ENCODE results near the gene CHST14.
"Not testable (repeated sequence)": the region's sequence is repeated elsewhere in the genome, so short reads cannot be mapped to it uniquely, and the experiment has no call there.

CHST14 gene

GRCh38 chr15:40450047-40450446 is 20.7 kb upstream of the CHST14 start:
- Mint-ChIP-seq H3K27me3 (no peaks in the 10 kb centered on the region), H3K36me3 (ENCODE audit: low read depth) (no peaks in the 10 kb centered on the region), H3K4me1 (ENCODE audit: low read depth) (peaks cover 65% of the 10 kb centered on the region), H3K27ac (peak overlapping the region; percentile 36), H3K4me3 (no peak overlapping the region), H3K9me3 (no peaks in the 10 kb centered on the region)

DNA sequence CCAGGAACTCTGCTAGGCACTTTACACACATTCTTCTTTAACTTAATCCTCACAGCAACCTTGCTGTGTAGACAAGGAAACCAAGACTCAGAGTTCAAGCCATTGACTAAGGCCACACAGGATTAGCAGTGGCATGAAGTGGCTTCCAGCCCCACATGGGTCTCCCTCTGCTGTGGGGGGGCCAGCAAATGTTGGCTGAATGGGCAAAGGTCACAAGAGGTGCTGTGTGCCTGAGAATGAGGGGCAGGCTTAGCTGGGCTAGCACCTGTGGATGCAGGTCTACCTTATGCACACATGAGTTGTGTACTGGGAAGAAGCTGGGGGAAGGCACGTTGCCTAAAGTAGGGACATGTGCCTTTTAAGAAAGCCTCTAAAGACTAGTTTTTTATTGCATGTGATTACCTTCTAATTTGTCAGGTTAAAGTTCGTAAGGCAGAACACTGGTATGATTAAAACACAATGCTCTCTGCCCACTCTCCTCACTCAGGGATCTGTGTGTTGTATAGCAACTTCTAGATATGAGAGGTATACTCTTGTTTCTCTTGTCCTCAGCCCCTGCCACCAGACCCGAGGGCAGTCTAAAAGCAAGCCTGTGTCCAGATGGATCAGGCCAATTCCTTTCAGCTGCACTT is 19.1 kb upstream of the CHST14 start:
- Mint-ChIP-seq H3K4me1 (ENCODE audit: low read depth) (peaks cover 73% of the 10 kb centered on the region), H3K36me3 (ENCODE audit: low read depth) (no peaks in the 10 kb centered on the region), H3K27me3 (no peaks in the 10 kb centered on the region), H3K27ac (peak overlapping the region; percentile 43), H3K9me3 (no peaks in the 10 kb centered on the region), H3K4me3 (peak overlapping the region; percentile 22)

GRCh38 chr15:40452296-40453090 is 18.3 kb upstream of the CHST14 start:
- Mint-ChIP-seq H3K27ac (peak overlapping the region; percentile 43), H3K36me3 (ENCODE audit: low read depth) (no peaks in the 10 kb centered on the region), H3K27me3 (no peaks in the 10 kb centered on the region), H3K9me3 (no peaks in the 10 kb centered on the region), H3K4me1 (ENCODE audit: low read depth) (peaks cover 79% of the 10 kb centered on the region), H3K4me3 (peak overlapping the region; percentile 22)

DNA sequence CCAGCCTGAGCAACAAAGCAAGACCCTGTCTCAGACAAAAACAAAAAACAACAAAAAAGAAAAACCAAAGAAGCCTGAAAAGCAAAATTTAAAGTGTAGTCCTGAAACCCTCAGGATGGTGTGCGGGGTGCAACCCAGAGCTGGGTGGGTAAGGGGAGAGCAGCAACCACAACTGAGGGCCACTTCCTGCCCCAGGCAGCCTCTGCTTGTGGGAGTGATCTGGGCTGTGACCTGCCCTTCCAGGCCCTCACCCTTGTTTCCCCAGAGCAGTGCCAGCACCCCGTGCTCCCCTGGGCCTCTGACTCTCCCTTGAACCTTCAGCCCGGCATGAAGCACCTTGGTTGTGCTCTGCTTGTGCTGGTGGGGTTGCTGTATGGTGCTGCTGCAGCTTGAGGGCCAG is 16.8 kb upstream of the CHST14 start:
- H3K27ac Mint-ChIP-seq: peak overlapping the region; percentile 78
- peaks cover 82% of the 10 kb centered on the region for H3K4me1 Mint-ChIP-seq (ENCODE audit: low read depth)
- peak overlapping the region; percentile 21 for H3K4me3 Mint-ChIP-seq
- not testable (repeated sequence) for H3K27me3 Mint-ChIP-seq; H3K36me3 Mint-ChIP-seq (ENCODE audit: low read depth); H3K9me3 Mint-ChIP-seq

DNA sequence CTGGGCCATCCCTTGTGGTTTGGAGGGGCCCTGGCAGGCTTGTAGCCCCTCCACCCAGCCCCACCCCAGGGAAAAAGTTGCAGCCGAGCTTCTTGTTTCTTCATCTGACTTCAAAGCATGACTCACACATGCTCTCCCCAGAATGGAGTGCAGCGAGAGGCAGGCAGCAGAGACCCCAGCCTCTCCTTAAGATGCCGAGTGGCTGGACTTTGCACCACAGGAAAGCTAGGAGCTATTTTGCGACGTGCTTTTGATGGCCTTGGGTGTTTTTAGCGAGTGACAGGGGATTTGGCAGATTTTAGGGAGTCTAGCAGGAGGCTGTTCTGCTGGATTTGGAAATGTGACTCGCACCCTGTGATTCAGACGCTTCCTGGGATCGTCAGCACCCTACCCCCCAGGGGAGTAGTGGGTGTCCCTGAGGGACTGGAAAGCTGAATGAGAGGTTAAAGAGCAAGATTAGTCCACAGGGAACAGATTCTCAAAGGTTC is 15.8 kb upstream of the CHST14 start:
- Mint-ChIP-seq H3K27ac (peak overlapping the region; percentile 76), H3K36me3 (ENCODE audit: low read depth) (no peaks in the 10 kb centered on the region), H3K4me3 (peak overlapping the region; percentile 47), H3K27me3 (no peaks in the 10 kb centered on the region), H3K4me1 (ENCODE audit: low read depth) (peaks cover 76% of the 10 kb centered on the region), H3K9me3 (no peaks in the 10 kb centered on the region)

DNA sequence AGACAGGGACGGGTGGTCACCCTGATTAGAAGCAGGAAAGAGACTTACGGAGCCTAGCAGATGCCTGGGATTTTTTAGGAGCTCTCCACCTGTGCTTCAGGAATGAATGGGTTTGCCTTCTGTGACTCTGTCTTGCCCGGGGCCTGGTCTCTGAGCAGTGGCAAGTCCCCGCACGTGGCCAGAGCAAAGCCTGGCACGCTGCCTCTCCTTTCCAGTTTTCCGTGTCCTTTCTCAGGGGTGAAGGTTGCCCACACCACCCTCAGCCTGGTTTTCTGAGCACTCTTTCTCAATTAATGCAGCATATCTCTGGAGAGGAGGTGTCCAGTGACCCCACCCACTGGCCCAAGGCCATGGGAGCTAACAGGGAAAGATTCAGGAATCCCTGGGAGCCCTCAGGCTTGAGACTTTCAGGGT is 14.5 kb upstream of the CHST14 start:
- H3K4me1 Mint-ChIP-seq (ENCODE audit: low read depth): peaks cover 63% of the 10 kb centered on the region
- H3K27ac Mint-ChIP-seq: peak overlapping the region; percentile 14
- no peak overlapping the region for H3K4me3 Mint-ChIP-seq

DNA sequence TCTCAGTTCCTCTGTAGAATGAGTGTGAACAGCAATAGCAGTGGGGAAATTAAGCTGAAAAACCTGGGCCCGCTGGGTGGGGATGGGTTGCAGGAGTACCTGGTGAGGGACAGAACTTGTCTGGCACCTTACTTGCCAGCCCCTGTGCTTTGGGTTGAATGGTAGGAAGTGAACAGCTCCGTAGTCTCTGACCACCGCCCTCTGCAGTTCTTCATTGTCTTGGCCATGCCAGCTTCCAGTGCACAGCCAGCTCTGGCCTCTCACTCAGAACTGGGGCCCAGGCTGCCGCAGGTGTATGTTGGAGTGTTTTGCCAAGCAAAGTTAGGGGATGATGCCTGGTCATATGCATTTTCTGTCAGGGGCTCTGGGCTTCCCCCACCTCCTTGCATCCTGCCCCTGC is 14.0 kb upstream of the CHST14 start:
- Mint-ChIP-seq H3K9me3 (no peaks in the 10 kb centered on the region), H3K27me3 (no peaks in the 10 kb centered on the region), H3K4me1 (ENCODE audit: low read depth) (peaks cover 59% of the 10 kb centered on the region), H3K4me3 (no peak overlapping the region), H3K36me3 (ENCODE audit: low read depth) (no peaks in the 10 kb centered on the region), H3K27ac (peak overlapping the region; percentile 14)

More for the DNA sequence above, 14.5 kb upstream of the CHST14 start:
- H3K36me3 Mint-ChIP-seq (ENCODE audit: low read depth): no peaks in the 10 kb centered on the region
- no peaks in the 10 kb centered on the region for H3K27me3 Mint-ChIP-seq
- H3K9me3 Mint-ChIP-seq: no peaks in the 10 kb centered on the region

GRCh38 chr15:40458495-40459371 is 12.1 kb upstream of the CHST14 start:
- no peak overlapping the region for H3K4me3 Mint-ChIP-seq
- H3K9me3 Mint-ChIP-seq: no peaks in the 10 kb centered on the region
- H3K4me1 Mint-ChIP-seq (ENCODE audit: low read depth): peaks cover 39% of the 10 kb centered on the region
- no peak overlapping the region for H3K27ac Mint-ChIP-seq
- H3K27me3 Mint-ChIP-seq: no peaks in the 10 kb centered on the region
- H3K36me3 Mint-ChIP-seq (ENCODE audit: low read depth): no peaks in the 10 kb centered on the region

- Mint-ChIP-seq H3K27ac (no peak overlapping the region), H3K36me3 (ENCODE audit: low read depth) (no peaks in the 10 kb centered on the region), H3K9me3 (no peaks in the 10 kb centered on the region), H3K27me3 (no peaks in the 10 kb centered on the region), H3K4me3 (no peak overlapping the region), H3K4me1 (ENCODE audit: low read depth) (peaks cover 31% of the 10 kb centered on the region)
Observed at GRCh38 chr15:40459391-40460015, 11.3 kb upstream of the CHST14 start.

GRCh38 chr15:40460404-40460803 is 10.4 kb upstream of the CHST14 start:
- Mint-ChIP-seq H3K4me1 (ENCODE audit: low read depth) (peaks cover 28% of the 10 kb centered on the region), H3K27ac (no peak overlapping the region), H3K4me3 (no peak overlapping the region), H3K36me3 (ENCODE audit: low read depth) (no peaks in the 10 kb centered on the region), H3K27me3 (no peaks in the 10 kb centered on the region), H3K9me3 (no peaks in the 10 kb centered on the region)

- Mint-ChIP-seq H3K4me3 (no peak overlapping the region), H3K27me3 (no peaks in the 10 kb centered on the region), H3K9me3 (no peaks in the 10 kb centered on the region), H3K36me3 (ENCODE audit: low read depth) (peaks cover 3% of the 10 kb centered on the region), H3K4me1 (ENCODE audit: low read depth) (peaks cover 20% of the 10 kb centered on the region), H3K27ac (no peak overlapping the region)
Observed at GRCh38 chr15:40461958-40462357, 8.8 kb upstream of the CHST14 start.

DNA sequence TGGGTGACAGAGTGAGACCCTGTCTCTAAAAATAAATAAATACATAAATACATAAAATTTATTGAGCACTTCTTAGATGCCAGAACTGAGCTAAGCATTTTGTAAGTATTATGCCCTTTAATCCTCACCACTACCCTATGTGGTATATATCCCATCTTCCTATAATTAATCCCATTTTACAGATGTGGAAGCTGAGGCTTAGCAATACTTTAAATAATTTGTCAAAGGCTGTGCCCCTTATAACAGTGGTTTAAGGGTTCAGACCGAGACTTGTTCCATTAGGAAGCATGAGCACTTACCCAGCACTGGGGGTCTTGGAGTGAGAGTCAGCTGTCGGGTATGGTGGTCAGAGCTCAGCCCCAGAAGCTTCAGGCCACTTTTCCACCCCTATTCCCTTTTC is 7.5 kb upstream of the CHST14 start:
- Mint-ChIP-seq H3K4me1 (ENCODE audit: low read depth) (peaks cover 17% of the 10 kb centered on the region), H3K36me3 (ENCODE audit: low read depth) (peaks cover 3% of the 10 kb centered on the region), H3K4me3 (no peak overlapping the region), H3K9me3 (no peaks in the 10 kb centered on the region), H3K27me3 (no peaks in the 10 kb centered on the region), H3K27ac (no peak overlapping the region)

- no peak overlapping the region for H3K27ac Mint-ChIP-seq
- no peaks in the 10 kb centered on the region for H3K9me3 Mint-ChIP-seq
- H3K4me1 Mint-ChIP-seq (ENCODE audit: low read depth): peaks cover 17% of the 10 kb centered on the region
- H3K27me3 Mint-ChIP-seq: no peaks in the 10 kb centered on the region
- peaks cover 3% of the 10 kb centered on the region for H3K36me3 Mint-ChIP-seq (ENCODE audit: low read depth)
- no peak overlapping the region for H3K4me3 Mint-ChIP-seq
Observed at GRCh38 chr15:40463886-40464545, 6.8 kb upstream of the CHST14 start.

GRCh38 chr15:40464595-40465185 is 6.1 kb upstream of the CHST14 start:
- Mint-ChIP-seq H3K4me3 (no peak overlapping the region), H3K36me3 (ENCODE audit: low read depth) (peaks cover 3% of the 10 kb centered on the region), H3K4me1 (ENCODE audit: low read depth) (peaks cover 20% of the 10 kb centered on the region), H3K27ac (no peak overlapping the region), H3K27me3 (no peaks in the 10 kb centered on the region), H3K9me3 (no peaks in the 10 kb centered on the region)
